Activated CD8-positive, alpha-beta memory T cell treated with anti-CD3 and anti-CD28 coated beads for 36 hours (primary cell): ENCODE results near the gene CLIC3. TPM values are rescaled to one million over a fixed set of nuclear protein-coding genes. Genes with fewer than 3 reads are reported as not detected.

ENCODE experiments used
- CTCF ChIA-PET: fragments of 350-600 bp; sonication (Branson Sonifier 250); formaldehyde crosslinking; loops from one replicate; lab custom pipeline; 2021; ENCODE audit warnings: antibody characterized with exemption; lab: Charles Lee
- POLR2A ChIA-PET: fragments of 350-600 bp; sonication (Branson Sonifier 250); formaldehyde crosslinking; loops from one replicate; lab custom pipeline; 2021; ENCODE audit warnings: antibody characterized with exemption; lab: Charles Lee
- total RNA-seq, 2 experiments: library from RNA; stranded (reverse); gene quantifications; one replicate each; pipeline ENCODE4 v1.2.3, GENCODE V29; 2021

CLIC3 gene
- total RNA-seq, 2 experiments from 2014 or later: not detected

GRCh38 chr9:136946228-136947027 is 49.9 kb downstream of the CLIC3 start:
- CTCF ChIA-PET: interaction anchor here (1.1 to 6.4 kb wide), 6 partner anchors 29 to 89 kb away, joined by 4 to 46 read pairs (median 5); partner anchors contain the start of genes ABCA2 and PAXX

GRCh38 chr9:136945333-136946227 is 50.8 kb downstream of the CLIC3 start:
- CTCF ChIA-PET: interaction anchor here (0.6 to 6.4 kb wide), 11 partner anchors 29 to 123 kb away, joined by 3 to 46 read pairs (median 4); partner anchors contain the start of genes ABCA2, AJM1, PAXX and PTGDS
- POLR2A ChIA-PET: no interaction called here

More at GRCh38 chr9:136946228-136947027, 49.9 kb downstream of the CLIC3 start:
- POLR2A ChIA-PET: no interaction called here

Other genes starting within 250 kb of the CLIC3 start
- not detected for gene LCN6, start 248.0 kb downstream of the CLIC3 start, total RNA-seq
- not detected for gene LCN8, start 238.3 kb downstream of the CLIC3 start, total RNA-seq
- gene LCN15, start 232.1 kb downstream of the CLIC3 start, total RNA-seq: not detected
- gene TMEM141, start 205.2 kb downstream of the CLIC3 start, total RNA-seq: 10 to 100 TPM; 48.4 to 53.3 TPM
- under 1 TPM in 1 of 2 experiments, not detected in 1; 0.46 TPM for gene CCDC183, start 200.2 kb downstream of the CLIC3 start, total RNA-seq
- gene RABL6, start 188.6 kb downstream of the CLIC3 start, total RNA-seq: 100 to 1,000 TPM; 101 to 106 TPM
- gene AJM1, start 154.1 kb downstream of the CLIC3 start, total RNA-seq: 1 to 10 TPM; 3.8 to 3.9 TPM
- gene PHPT1, start 147.2 kb downstream of the CLIC3 start, total RNA-seq: 100 to 1,000 TPM; 104 to 105 TPM
- gene MAMDC4, start 144.2 kb downstream of the CLIC3 start, total RNA-seq: 10 to 100 TPM; 14.1 to 15.3 TPM
- gene EDF1, start 130.3 kb downstream of the CLIC3 start, total RNA-seq: 100 to 1,000 TPM; 320 to 322 TPM
- gene TRAF2, start 110.1 kb downstream of the CLIC3 start, total RNA-seq: 10 to 100 TPM; 48.1 to 55.0 TPM
- gene FBXW5, start 51.8 kb downstream of the CLIC3 start, total RNA-seq: 10 to 100 TPM; 81.2 to 82.1 TPM
- under 1 TPM in 1 of 2 experiments, not detected in 1; 0.69 TPM for gene C8G, start 51.3 kb downstream of the CLIC3 start, total RNA-seq
- gene LCN12, start 44.3 kb downstream of the CLIC3 start, total RNA-seq: under 1 TPM; 0.73 to 0.89 TPM
- not detected for gene PTGDS, start 19.1 kb downstream of the CLIC3 start, total RNA-seq
- gene LCNL1, start 13.6 kb downstream of the CLIC3 start, total RNA-seq: under 1 TPM in 1 of 2 experiments, not detected in 1; 0.10 TPM
- gene PAXX, start 4.1 kb downstream of the CLIC3 start, total RNA-seq: 10 to 100 TPM; 66.9 to 74.6 TPM
- 10 to 100 TPM in 1 of 2 experiments, 1 to 10 TPM in 1; 9.8 to 10.3 TPM for gene ABCA2, start 31.7 kb upstream of the CLIC3 start, total RNA-seq
- gene FUT7, start 35.5 kb upstream of the CLIC3 start, total RNA-seq: under 1 TPM in 1 of 2 experiments, not detected in 1; 0.06 TPM
- gene NPDC1, start 49.6 kb upstream of the CLIC3 start, total RNA-seq: 10 to 100 TPM; 28.2 to 31.4 TPM
- not detected for gene ENTPD2, start 57.5 kb upstream of the CLIC3 start, total RNA-seq
- 10 to 100 TPM; 16.4 to 16.5 TPM for gene SAPCD2, start 74.0 kb upstream of the CLIC3 start, total RNA-seq
- 10 to 100 TPM; 27.2 to 29.6 TPM for gene UAP1L1, start 80.9 kb upstream of the CLIC3 start, total RNA-seq
- 10 to 100 TPM; 30.0 to 34.1 TPM for gene MAN1B1, start 90.4 kb upstream of the CLIC3 start, total RNA-seq
- 100 to 1,000 TPM; 323 to 333 TPM for gene DPP7, start 118.2 kb upstream of the CLIC3 start, total RNA-seq
- under 1 TPM in 1 of 2 experiments, not detected in 1; 0.06 TPM for gene GRIN1, start 142.6 kb upstream of the CLIC3 start, total RNA-seq
- not detected for gene LRRC26, start 173.5 kb upstream of the CLIC3 start, total RNA-seq
- gene TMEM210, start 175.5 kb upstream of the CLIC3 start, total RNA-seq: not detected
- 10 to 100 TPM; 49.1 to 51.8 TPM for gene ANAPC2, start 192.0 kb upstream of the CLIC3 start, total RNA-seq
- gene SSNA1, start 192.1 kb upstream of the CLIC3 start, total RNA-seq: 100 to 1,000 TPM; 103 TPM
- gene TPRN, start 204.2 kb upstream of the CLIC3 start, total RNA-seq: 10 to 100 TPM; 11.1 to 11.9 TPM
- 10 to 100 TPM; 47.0 to 47.1 TPM for gene TMEM203, start 209.1 kb upstream of the CLIC3 start, total RNA-seq
- 10 to 100 TPM; 43.7 to 44.6 TPM for gene NDOR1, start 209.1 kb upstream of the CLIC3 start, total RNA-seq
- gene RNF208, start 225.7 kb upstream of the CLIC3 start, total RNA-seq: 1 to 10 TPM; 3.0 to 4.1 TPM
- gene CYSRT1, start 228.6 kb upstream of the CLIC3 start, total RNA-seq: under 1 TPM in 1 of 2 experiments, not detected in 1; 0.23 TPM
- not detected for gene RNF224, start 230.9 kb upstream of the CLIC3 start, total RNA-seq
- not detected for gene SLC34A3, start 234.3 kb upstream of the CLIC3 start, total RNA-seq
- gene TUBB4B, start 244.7 kb upstream of the CLIC3 start, total RNA-seq: 100 to 1,000 TPM; 315 to 323 TPM